RWPE2 (cell line): ENCODE measurements around the gene KREMEN1.
"Not testable (repeated sequence)": the region's sequence is repeated elsewhere in the genome, so short reads cannot be mapped to it uniquely, and the experiment has no call there.

ENCODE experiments used
- ATAC-seq: fragments of 200-7000 bp; cut with Tn5 transposase; 3 replicates; pipeline ENCODE4 v1.9.1; 2021; ENCODE audit warnings: low read depth
- DNase-seq: peaks from one replicate; pipeline ENCODE4 v3.0.0-alpha.2; 2020; ENCODE audit warnings: low spot score
- H3K27ac ChIP-seq: fragments of 450-650 bp; 2 replicates; pipeline ENCODE4 v1.5.1; 2017; ENCODE audit warnings: mild to moderate bottlenecking; ENCODE audit not compliant: poor library complexity, severe bottlenecking
- H3K27me3 ChIP-seq: fragments of 250-450 bp; sonication (Bioruptor Pico); 2 replicates; pipeline ENCODE4 v1.5.1; 2021; ENCODE audit warnings: mild to moderate bottlenecking, moderate library complexity; ENCODE audit not compliant: insufficient read depth, poor library complexity, severe bottlenecking
- H3K36me3 ChIP-seq: fragments of 250-450 bp; sonication (Bioruptor Pico); 2 replicates; pipeline ENCODE4 v1.5.1; 2020; ENCODE audit warnings: low read depth, mild to moderate bottlenecking, moderate library complexity
- H3K4me1 ChIP-seq: fragments of 250-450 bp; sonication (Bioruptor Pico); 2 replicates; pipeline ENCODE4 v1.5.1; 2021; ENCODE audit warnings: mild to moderate bottlenecking, moderate library complexity; ENCODE audit not compliant: insufficient read depth, poor library complexity, severe bottlenecking
- H3K4me3 ChIP-seq: fragments of 250-450 bp; sonication (Bioruptor Pico); 2 replicates; pipeline ENCODE4 v1.5.1; 2021; ENCODE audit warnings: mild to moderate bottlenecking, moderate library complexity; ENCODE audit not compliant: severe bottlenecking
- H3K9me3 ChIP-seq: fragments of 250-450 bp; sonication (Bioruptor Pico); 2 replicates; pipeline ENCODE4 v1.5.1; 2021; ENCODE audit warnings: mild to moderate bottlenecking, moderate library complexity; ENCODE audit not compliant: severe bottlenecking
- TF ChIP-seq, protein P1 (sequence below): fragments of 450-650 bp; IDR thresholded peaks from one replicate; pipeline ENCODE4 v1.5.1; 2017; ENCODE audit warnings: mild to moderate bottlenecking, moderate library complexity; ENCODE audit not compliant: poor library complexity, severe bottlenecking

Gene KREMEN1

DNA sequence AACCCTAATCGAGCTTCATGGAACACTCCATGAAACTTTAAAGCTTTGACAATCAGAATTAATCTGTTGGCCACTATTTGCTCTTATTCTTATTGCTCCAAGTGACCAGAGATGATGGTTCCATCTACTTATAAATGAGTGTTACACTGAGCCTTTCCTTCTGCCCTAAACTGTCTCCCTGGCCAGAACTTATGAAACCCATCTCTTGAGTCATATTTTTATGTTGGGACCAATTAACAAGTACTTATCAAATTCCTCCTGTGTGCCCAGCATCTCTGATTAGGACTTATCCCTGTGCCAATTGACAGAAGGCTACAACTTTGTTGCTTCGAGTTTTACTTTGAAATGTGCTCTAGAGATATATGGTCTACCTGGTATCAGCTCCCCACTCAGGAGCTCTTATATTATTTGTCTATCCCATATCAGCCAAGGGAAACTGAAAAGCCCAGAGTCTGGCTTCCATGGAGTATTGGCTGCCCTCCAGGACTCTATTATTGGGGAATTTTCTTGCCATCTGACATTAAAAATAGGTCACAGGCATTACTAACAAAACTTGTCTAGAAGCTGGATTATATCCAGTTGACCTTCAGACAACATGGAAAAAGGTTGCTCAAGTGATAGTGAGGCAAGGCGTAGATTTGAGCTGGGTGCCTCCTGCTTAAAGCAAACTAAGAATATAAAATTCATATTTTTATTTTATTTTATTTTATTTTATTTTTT, 8.8 kb downstream of the KREMEN1 start:
- TF ChIP-seq, protein P1, sequence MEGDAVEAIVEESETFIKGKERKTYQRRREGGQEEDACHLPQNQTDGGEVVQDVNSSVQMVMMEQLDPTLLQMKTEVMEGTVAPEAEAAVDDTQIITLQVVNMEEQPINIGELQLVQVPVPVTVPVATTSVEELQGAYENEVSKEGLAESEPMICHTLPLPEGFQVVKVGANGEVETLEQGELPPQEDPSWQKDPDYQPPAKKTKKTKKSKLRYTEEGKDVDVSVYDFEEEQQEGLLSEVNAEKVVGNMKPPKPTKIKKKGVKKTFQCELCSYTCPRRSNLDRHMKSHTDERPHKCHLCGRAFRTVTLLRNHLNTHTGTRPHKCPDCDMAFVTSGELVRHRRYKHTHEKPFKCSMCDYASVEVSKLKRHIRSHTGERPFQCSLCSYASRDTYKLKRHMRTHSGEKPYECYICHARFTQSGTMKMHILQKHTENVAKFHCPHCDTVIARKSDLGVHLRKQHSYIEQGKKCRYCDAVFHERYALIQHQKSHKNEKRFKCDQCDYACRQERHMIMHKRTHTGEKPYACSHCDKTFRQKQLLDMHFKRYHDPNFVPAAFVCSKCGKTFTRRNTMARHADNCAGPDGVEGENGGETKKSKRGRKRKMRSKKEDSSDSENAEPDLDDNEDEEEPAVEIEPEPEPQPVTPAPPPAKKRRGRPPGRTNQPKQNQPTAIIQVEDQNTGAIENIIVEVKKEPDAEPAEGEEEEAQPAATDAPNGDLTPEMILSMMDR = no peak
- no peaks in the 10 kb centered on the region for H3K36me3 ChIP-seq
- no peaks in the 10 kb centered on the region for H3K4me1 ChIP-seq
- no peaks in the 10 kb centered on the region for H3K9me3 ChIP-seq
- DNase-seq = no peak
- no peak overlapping the region for H3K4me3 ChIP-seq
- no peak for ATAC-seq
- no peaks in the 10 kb centered on the region for H3K27me3 ChIP-seq
- no peak overlapping the region for H3K27ac ChIP-seq

DNA sequence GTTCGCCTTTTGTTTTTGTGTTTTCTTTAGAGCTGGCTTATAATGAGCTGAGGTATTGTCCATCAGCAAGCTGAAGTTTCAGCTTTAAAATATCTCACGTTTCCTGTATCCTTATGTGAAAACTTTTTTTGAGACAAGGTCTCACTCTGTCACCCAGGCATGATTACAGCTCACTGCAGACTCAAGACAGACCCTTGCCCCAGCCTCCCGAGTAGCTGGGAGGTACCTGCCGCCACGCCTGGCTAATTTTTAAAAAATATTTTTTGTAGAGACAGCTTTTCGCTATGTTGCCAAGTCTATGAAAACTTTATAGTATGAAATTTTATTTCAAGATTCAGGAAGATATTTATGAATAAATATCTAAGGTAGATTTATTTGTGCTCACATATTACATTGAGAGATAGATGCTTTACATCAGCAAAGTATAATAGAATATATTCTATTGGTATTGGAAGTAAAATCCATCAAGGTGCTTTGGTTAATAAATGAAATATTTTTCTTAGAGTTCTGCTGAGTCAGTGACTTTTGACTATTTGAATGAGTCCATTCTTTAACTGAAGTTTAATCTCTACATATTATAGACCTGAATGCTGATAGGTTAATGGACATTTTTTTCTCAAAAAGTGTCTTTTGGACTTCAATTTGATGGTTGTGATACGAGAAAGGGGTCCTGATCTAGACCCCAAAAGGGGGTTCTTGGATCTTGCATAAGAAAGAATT, 10.2 kb downstream of the KREMEN1 start:
- no peak for ATAC-seq
- Histone ChIP-seq H3K27ac (no peak overlapping the region), H3K4me1 (no peaks in the 10 kb centered on the region), H3K9me3 (no peaks in the 10 kb centered on the region), H3K36me3 (no peaks in the 10 kb centered on the region), H3K27me3 (no peaks in the 10 kb centered on the region), H3K4me3 (no peak overlapping the region)
- no peak for DNase-seq
- TF ChIP-seq, protein P1 = no peak

DNA sequence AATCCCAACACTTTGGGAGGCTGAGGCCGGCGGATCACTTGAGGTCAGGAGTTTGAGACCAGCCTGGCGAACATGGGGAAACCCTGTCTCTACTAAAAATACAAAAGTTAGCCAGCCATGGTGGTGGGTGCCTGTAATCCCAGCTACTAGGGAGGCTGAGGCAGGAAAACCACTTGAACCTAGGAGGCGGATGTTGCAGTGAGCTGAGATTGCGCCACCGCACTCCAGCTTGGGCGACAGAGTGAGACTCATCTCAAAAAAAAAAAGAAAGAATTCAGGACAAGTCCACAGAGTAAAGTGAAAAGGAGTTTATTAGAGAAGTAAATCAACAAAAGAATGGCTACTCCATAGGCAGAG, 10.7 kb downstream of the KREMEN1 start:
- not testable (repeated sequence) for H3K36me3 ChIP-seq, DNase-seq, ATAC-seq, H3K4me3 ChIP-seq, H3K27me3 ChIP-seq, H3K4me1 ChIP-seq, H3K27ac ChIP-seq, H3K9me3 ChIP-seq

DNA sequence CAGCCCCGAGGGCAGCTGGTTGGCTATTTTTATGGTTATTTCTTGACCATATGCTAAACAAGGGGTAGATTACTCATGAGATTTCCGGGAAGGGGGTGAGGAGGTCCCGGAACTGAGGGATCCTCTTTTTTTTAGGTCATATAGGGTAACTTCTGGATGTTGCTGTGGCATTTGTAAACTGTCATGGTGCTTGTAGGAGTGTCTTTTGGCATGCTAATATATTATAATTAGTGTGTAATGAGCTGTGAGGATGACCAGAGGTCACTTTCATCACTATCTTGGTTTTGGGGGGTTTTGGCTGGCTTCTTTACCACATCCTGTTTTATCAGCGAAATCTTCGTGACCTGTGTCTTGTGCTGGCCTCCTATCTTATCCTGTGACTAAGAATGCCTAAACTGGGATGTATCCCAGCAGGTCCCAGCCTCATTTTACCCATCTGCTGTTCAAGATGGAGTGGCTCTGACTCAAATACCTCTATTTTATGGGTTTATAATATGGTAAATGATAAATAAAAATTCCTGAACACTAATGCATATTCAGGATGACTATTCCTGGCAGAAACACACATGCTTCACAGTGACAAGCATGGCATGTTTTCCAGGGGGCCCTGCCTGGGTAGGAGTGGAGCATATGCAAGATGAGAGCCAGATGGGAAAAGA, 11.2 kb downstream of the KREMEN1 start:
- TF ChIP-seq, protein P1 = no peak
- no peaks in the 10 kb centered on the region for H3K27me3 ChIP-seq
- no peak overlapping the region for H3K4me3 ChIP-seq
- H3K36me3 ChIP-seq = no peaks in the 10 kb centered on the region
- H3K9me3 ChIP-seq = no peaks in the 10 kb centered on the region
- DNase-seq = no peak
- ATAC-seq = no peak
- H3K27ac ChIP-seq = no peak overlapping the region
- no peaks in the 10 kb centered on the region for H3K4me1 ChIP-seq

DNA sequence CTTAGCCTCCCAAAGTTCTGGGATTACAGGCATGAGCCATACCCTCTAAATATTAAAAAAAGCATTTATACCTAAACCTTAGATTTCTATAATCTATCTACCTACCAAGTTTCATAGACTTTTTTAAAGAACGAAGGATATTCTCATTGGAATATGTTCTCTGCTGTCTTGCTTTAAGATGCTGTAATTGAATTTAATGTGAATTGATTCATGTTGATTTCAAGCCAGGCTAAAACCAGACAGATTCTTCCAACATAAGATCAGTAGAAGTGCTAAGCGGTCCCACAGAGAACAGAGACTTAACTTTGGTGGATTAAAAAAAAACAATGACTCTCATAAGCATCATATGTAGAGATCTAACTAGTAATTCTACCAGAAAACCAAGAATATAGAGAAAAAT, 14.2 kb downstream of the KREMEN1 start:
- Histone ChIP-seq H3K27ac (no peak overlapping the region), H3K36me3 (no peaks in the 10 kb centered on the region), H3K9me3 (no peaks in the 10 kb centered on the region), H3K4me1 (no peaks in the 10 kb centered on the region), H3K4me3 (no peak overlapping the region), H3K27me3 (no peaks in the 10 kb centered on the region)
- ATAC-seq (no peak), DNase-seq (no peak)
- TF ChIP-seq, protein P1 = no peak
